ENCODE data around the gene GPR139.

- TF ChIP-seq CTCF (IDR thresholded peaks at IDR 0.05; ENCODE audit: insufficient read depth, low read length, poor library complexity, severe bottlenecking) (no peak), EZH2phosphoT487 (conservative IDR thresholded peaks at IDR 0.05; ENCODE audit: low read length) (no peak)
Measured at GRCh38 chr16:20072146-20072873, 1.4 kb downstream of the GPR139 start.
